Panc1 (cell line): ENCODE data around the gene WRNIP1. TPM values are rescaled to one million over a fixed set of nuclear protein-coding genes. Genes with fewer than 3 reads are reported as not detected.
A peak's percentile ranks its signal among the peaks of the same experiment; 100 is the strongest.

Experiments
- ATAC-seq: fragments of 200-7000 bp; cut with Tn5 transposase; 2 replicates; pipeline ENCODE4 v1.9.1; 2020; ENCODE audit warnings: mild to moderate bottlenecking, moderate library complexity
- BruUV-seq: library from RNA; stranded (reverse); fragments of 400-500 nt; replicated peaks from 2 replicates; lab custom pipeline; 2021; lab: Mats Ljungman, UMichigan
- CTCF ChIA-PET: fragments of 300-600 bp; sonication (Branson Sonifier 250); formaldehyde crosslinking; loops from one replicate; lab custom pipeline; 2022; ENCODE audit warnings: antibody characterized with exemption; lab: Charles Lee
- POLR2A ChIA-PET: fragments of 300-600 bp; sonication (Branson Sonifier 250); formaldehyde crosslinking; loops from one replicate; lab custom pipeline; 2022; ENCODE audit warnings: antibody characterized with exemption; lab: Charles Lee
- DNase-seq: peaks from one replicate; pipeline ENCODE4 v3.0.0-alpha.2; 2010; ENCODE audit warnings: low read depth, low spot score
- H3K27ac ChIP-seq: 2 replicates; pipeline ENCODE4 v1.5.1; 2011; ENCODE audit warnings: mild to moderate bottlenecking, low read length, inconsistent platforms
- H3K27me3 ChIP-seq: fragments of 200-500 bp; sonication (Bioruptor generic); 2 replicates; pipeline ENCODE4 v1.6.0; 2014; ENCODE audit warnings: low read length, inconsistent platforms; ENCODE audit not compliant: control insufficient read depth, insufficient read depth
- H3K36me3 ChIP-seq: fragments of 200-500 bp; sonication (Bioruptor generic); 2 replicates; pipeline ENCODE4 v1.5.1; 2014; ENCODE audit warnings: inconsistent platforms, mild to moderate bottlenecking, low read length, moderate library complexity; ENCODE audit not compliant: control insufficient read depth, insufficient read depth
- H3K4me1 ChIP-seq: 2 replicates; pipeline ENCODE4 v1.5.1; 2011; ENCODE audit warnings: inconsistent platforms, mild to moderate bottlenecking, low read length, moderate library complexity; ENCODE audit not compliant: control insufficient read depth, insufficient read depth
- H3K4me3 ChIP-seq, 2 experiments: 2 replicates each; pipeline ENCODE4 v1.5.1; 2011 to 2012; ENCODE audit warnings: low read depth in 2 of 2, low read length in 2 of 2, mild to moderate bottlenecking in 2 of 2, inconsistent platforms in 1 of 2, moderate library complexity in 1 of 2
- H3K9me3 ChIP-seq: fragments of 200-500 bp; sonication (Bioruptor generic); 2 replicates; pipeline ENCODE4 v1.5.1; 2014; ENCODE audit warnings: low read depth, mild to moderate bottlenecking, inconsistent platforms, low read length, moderate library complexity; ENCODE audit not compliant: control insufficient read depth, insufficient read depth
- POLR2AphosphoS5 ChIP-seq: IDR thresholded peaks from 2 replicates; pipeline ENCODE4 v1.6.1; 2012; ENCODE audit warnings: mild to moderate bottlenecking, low read depth, low read length, moderate library complexity
- SIN3A ChIP-seq: IDR thresholded peaks from 2 replicates; pipeline ENCODE4 v1.6.1; 2012; ENCODE audit warnings: low read depth, mild to moderate bottlenecking, low read length, moderate library complexity, borderline replicate concordance; ENCODE audit not compliant: insufficient read depth
- TCF7L2 ChIP-seq: IDR thresholded peaks from 2 replicates; pipeline ENCODE4 v1.6.1; 2011; ENCODE audit warnings: mild to moderate bottlenecking, low read depth, low read length, inconsistent platforms
- in situ Hi-C: cut with HindIII; loops from 2 replicates; pipeline ENCODE4 v1.10.0; 2016; ENCODE audit warnings: low sequenced_read_pairs, low pct_unique_long_range_greater_than_20kb
- intact Hi-C: fragments of 100-400 bp; cut with micrococcal nuclease; formaldehyde crosslinking; loops from one replicate; pipeline ENCODE4 v1.10.0; 2022; ENCODE audit not compliant: unreplicated experiment
- total RNA-seq: library from RNA; stranded (reverse); gene quantifications from one replicate; pipeline ENCODE4 v1.2.1, GENCODE V29; 2021; ENCODE audit not compliant: unreplicated experiment
- TF ChIP-seq, protein P1 (sequence below): fragments of 450-650 bp; IDR thresholded peaks from 2 replicates; pipeline ENCODE4 v1.5.1; 2017; ENCODE audit warnings: mild to moderate bottlenecking
- TF ChIP-seq, protein P2 (sequence below), 2 experiments: IDR thresholded peaks; 2 replicates each; pipeline ENCODE4 v1.6.1; 2011 to 2012; ENCODE audit warnings: low read depth in 2 of 2, control low read depth in 1 of 2, low read length in 1 of 2, mild to moderate bottlenecking in 1 of 2, moderate library complexity in 1 of 2; ENCODE audit not compliant: insufficient read depth in 1 of 2

The WRNIP1 gene
- total RNA-seq, 1 experiment from 2014 or later, result 69.1 TPM

DNA sequence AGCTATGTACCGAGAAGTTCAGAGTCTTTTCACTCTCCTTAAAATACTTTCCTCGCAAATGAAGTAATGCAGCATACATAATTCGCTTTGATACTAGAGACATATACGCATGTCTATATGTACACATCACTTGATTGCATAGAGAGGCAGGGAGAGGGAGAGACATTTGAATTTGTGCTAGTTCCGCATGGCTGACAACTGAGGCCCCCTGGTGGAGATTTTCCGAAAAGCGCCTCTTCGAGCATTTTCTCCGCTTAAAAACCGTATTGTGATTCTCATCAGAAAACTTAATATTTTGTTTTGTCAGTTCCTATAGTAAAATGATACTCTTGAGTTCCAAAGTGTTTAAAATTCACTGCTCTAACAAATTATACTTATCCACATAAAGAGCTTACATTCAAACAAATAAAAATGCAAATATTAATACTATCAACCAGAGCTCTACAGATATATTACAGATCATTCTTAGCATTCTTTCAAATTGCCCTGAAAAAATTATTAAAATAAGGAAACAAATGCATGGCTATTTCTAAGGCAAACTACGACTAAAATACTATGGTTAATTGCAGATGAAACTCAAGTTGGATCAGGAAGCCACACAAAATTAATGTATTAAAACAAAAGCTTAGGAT lies 15.1 kb upstream of the WRNIP1 start:
- Histone ChIP-seq H3K4me1 (no peaks in the 10 kb centered on the region), H3K27ac (no peak overlapping the region), H3K27me3 (no peaks in the 10 kb centered on the region), H3K9me3 (no peaks in the 10 kb centered on the region), H3K36me3 (no peaks in the 10 kb centered on the region), H3K4me3 (no peak overlapping the region)
- ChIA-PET POLR2A (no interaction called here), CTCF (interaction anchor here (0.5 to 2.2 kb wide), 7 partner anchors 8 to 1265 kb away, joined by 3 to 12 read pairs (median 4); no protein-coding TSS in a partner anchor)
- peak; percentile 70 for ATAC-seq
- DNase-seq, result no peak
- TF ChIP-seq, protein P1, sequence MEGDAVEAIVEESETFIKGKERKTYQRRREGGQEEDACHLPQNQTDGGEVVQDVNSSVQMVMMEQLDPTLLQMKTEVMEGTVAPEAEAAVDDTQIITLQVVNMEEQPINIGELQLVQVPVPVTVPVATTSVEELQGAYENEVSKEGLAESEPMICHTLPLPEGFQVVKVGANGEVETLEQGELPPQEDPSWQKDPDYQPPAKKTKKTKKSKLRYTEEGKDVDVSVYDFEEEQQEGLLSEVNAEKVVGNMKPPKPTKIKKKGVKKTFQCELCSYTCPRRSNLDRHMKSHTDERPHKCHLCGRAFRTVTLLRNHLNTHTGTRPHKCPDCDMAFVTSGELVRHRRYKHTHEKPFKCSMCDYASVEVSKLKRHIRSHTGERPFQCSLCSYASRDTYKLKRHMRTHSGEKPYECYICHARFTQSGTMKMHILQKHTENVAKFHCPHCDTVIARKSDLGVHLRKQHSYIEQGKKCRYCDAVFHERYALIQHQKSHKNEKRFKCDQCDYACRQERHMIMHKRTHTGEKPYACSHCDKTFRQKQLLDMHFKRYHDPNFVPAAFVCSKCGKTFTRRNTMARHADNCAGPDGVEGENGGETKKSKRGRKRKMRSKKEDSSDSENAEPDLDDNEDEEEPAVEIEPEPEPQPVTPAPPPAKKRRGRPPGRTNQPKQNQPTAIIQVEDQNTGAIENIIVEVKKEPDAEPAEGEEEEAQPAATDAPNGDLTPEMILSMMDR, result peak; percentile 92
- TF ChIP-seq POLR2AphosphoS5 (no peak), SIN3A (no peak), TCF7L2 (no peak)
- TF ChIP-seq, protein P2, sequence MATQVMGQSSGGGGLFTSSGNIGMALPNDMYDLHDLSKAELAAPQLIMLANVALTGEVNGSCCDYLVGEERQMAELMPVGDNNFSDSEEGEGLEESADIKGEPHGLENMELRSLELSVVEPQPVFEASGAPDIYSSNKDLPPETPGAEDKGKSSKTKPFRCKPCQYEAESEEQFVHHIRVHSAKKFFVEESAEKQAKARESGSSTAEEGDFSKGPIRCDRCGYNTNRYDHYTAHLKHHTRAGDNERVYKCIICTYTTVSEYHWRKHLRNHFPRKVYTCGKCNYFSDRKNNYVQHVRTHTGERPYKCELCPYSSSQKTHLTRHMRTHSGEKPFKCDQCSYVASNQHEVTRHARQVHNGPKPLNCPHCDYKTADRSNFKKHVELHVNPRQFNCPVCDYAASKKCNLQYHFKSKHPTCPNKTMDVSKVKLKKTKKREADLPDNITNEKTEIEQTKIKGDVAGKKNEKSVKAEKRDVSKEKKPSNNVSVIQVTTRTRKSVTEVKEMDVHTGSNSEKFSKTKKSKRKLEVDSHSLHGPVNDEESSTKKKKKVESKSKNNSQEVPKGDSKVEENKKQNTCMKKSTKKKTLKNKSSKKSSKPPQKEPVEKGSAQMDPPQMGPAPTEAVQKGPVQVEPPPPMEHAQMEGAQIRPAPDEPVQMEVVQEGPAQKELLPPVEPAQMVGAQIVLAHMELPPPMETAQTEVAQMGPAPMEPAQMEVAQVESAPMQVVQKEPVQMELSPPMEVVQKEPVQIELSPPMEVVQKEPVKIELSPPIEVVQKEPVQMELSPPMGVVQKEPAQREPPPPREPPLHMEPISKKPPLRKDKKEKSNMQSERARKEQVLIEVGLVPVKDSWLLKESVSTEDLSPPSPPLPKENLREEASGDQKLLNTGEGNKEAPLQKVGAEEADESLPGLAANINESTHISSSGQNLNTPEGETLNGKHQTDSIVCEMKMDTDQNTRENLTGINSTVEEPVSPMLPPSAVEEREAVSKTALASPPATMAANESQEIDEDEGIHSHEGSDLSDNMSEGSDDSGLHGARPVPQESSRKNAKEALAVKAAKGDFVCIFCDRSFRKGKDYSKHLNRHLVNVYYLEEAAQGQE (IDR thresholded peaks at IDR 0.05; ENCODE audit: insufficient read depth in 1 of 2, low read depth in 2 of 2, low read length in 1 of 2), result no peak
- intact Hi-C loops, result no loop called here
- no TSS peak for BruUV-seq
- in situ Hi-C loops, result no loop called here

DNA sequence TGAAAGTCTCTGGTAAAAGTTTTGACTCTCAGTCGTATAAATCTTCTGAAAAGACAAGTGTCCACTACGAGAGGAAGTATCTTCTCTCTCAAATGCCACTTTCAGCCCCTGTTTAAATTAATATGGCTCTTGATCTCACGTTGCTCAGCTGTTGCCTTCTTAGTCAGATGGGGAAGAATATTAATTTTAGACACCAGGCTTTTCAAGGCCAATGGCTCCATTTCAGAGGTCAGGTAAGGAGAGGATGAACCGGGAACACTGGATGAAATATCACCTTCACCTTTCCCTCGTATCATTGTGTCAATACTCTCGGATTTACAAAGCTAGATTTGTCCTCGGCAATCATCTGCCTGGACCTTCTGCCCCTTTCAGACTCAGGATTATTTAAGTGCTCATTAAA lies 14.4 kb upstream of the WRNIP1 start, which contains the start of gene MYLK4:
Gene MYLK4, minus strand, starts transcription at position 91 of the 400 bp plus-strand sequence. CDS start 1,628 bp downstream, outside the sequence.
- no peaks in the 10 kb centered on the region for H3K36me3 ChIP-seq
- no peak within 1 kb of the TSS for H3K27ac ChIP-seq
- H3K4me3 ChIP-seq, result no peak within 1 kb of the TSS
- no peaks in the 10 kb centered on the region for H3K9me3 ChIP-seq
- no peaks in the 10 kb centered on the region for H3K27me3 ChIP-seq
- BruUV-seq, result no TSS peak
- CTCF ChIA-PET, result interaction anchor here (0.6 to 2.2 kb wide), 5 partner anchors 8 to 1266 kb away, joined by 3 to 12 read pairs (median 4); no protein-coding TSS in a partner anchor
- no peak for DNase-seq
- intact Hi-C loops (no loop called here), in situ Hi-C loops (no loop called here)
- no peak for TF ChIP-seq POLR2AphosphoS5
- TF ChIP-seq, protein P2 (IDR thresholded peaks at IDR 0.05; ENCODE audit: insufficient read depth in 1 of 2, low read depth in 2 of 2, low read length in 1 of 2), result no peak
- TF ChIP-seq, protein P1, result no peak
- POLR2A ChIA-PET, result no interaction called here
- ATAC-seq, result no peak
- no peaks in the 10 kb centered on the region for H3K4me1 ChIP-seq
